Astrocyte (in vitro differentiated cells and primary cell): ENCODE data around the gene PAX8. TPM values are rescaled to one million over a fixed set of nuclear protein-coding genes. Genes with fewer than 3 reads are reported as not detected.

ENCODE experiments used
- DNase-seq: peaks from one replicate; pipeline ENCODE4 v3.0.0-alpha.2; 2010; ENCODE audit warnings: low read depth
- FAIRE-seq: peaks from 2 replicates; lab custom pipeline; 2011; peaks lifted over from hg19 to GRCh38; lab: Jason Lieb, UNC
- H2AFZ ChIP-seq: 2 replicates; pipeline ENCODE4 v1.6.0; 2012; ENCODE audit warnings: low read depth, low read length, inconsistent platforms
- H3K27ac ChIP-seq: 2 replicates; pipeline ENCODE4 v1.5.1; 2011; ENCODE audit warnings: low read depth, low read length, inconsistent platforms
- H3K27me3 ChIP-seq: 2 replicates; pipeline ENCODE4 v1.6.0; 2011; ENCODE audit warnings: low read length, inconsistent platforms; ENCODE audit not compliant: insufficient read depth
- H3K36me3 ChIP-seq: 2 replicates; pipeline ENCODE4 v1.5.1; 2011; ENCODE audit warnings: low read length, inconsistent platforms; ENCODE audit not compliant: insufficient read depth
- H3K4me1 ChIP-seq: 2 replicates; pipeline ENCODE4 v1.5.1; 2011; ENCODE audit warnings: low read length, inconsistent platforms; ENCODE audit not compliant: insufficient read depth
- H3K4me2 ChIP-seq: 2 replicates; pipeline ENCODE4 v1.6.0; 2012; ENCODE audit warnings: low read length, inconsistent platforms
- H3K4me3 ChIP-seq: 2 replicates; pipeline ENCODE4 v1.5.1; 2011; ENCODE audit warnings: low read depth, mild to moderate bottlenecking, low read length, inconsistent platforms; ENCODE audit not compliant: insufficient read depth
- H3K79me2 ChIP-seq: 2 replicates; pipeline ENCODE4 v1.6.0; 2012; ENCODE audit warnings: mild to moderate bottlenecking, low read length, inconsistent platforms; ENCODE audit not compliant: insufficient read depth
- H3K9ac ChIP-seq: 2 replicates; pipeline ENCODE4 v1.6.0; 2012; ENCODE audit warnings: mild to moderate bottlenecking, low read length, inconsistent platforms
- H3K9me3 ChIP-seq: 2 replicates; pipeline ENCODE4 v1.5.1; 2012; ENCODE audit warnings: low read depth, mild to moderate bottlenecking, low read length, inconsistent platforms; ENCODE audit not compliant: insufficient read depth
- H4K20me1 ChIP-seq: 2 replicates; pipeline ENCODE4 v1.6.0; 2012; ENCODE audit warnings: low read length, inconsistent platforms; ENCODE audit not compliant: insufficient read depth
- H3K27ac Mint-ChIP-seq: one replicate; pipeline ENCODE4 v1.8.0; 2021; ENCODE audit warnings: mild to moderate bottlenecking, mixed read lengths; ENCODE audit not compliant: unreplicated experiment
- H3K27me3 Mint-ChIP-seq: one replicate; pipeline ENCODE4 v1.8.0; 2021; ENCODE audit warnings: low read depth, mixed read lengths; ENCODE audit not compliant: unreplicated experiment
- H3K36me3 Mint-ChIP-seq: one replicate; pipeline ENCODE4 v1.8.0; 2021; ENCODE audit warnings: low read depth, mixed read lengths; ENCODE audit not compliant: unreplicated experiment
- H3K4me1 Mint-ChIP-seq: one replicate; pipeline ENCODE4 v1.8.0; 2021; ENCODE audit warnings: low read depth, mixed read lengths; ENCODE audit not compliant: unreplicated experiment
- H3K4me3 Mint-ChIP-seq: one replicate; pipeline ENCODE4 v1.8.0; 2021; ENCODE audit warnings: mild to moderate bottlenecking, moderate library complexity, mixed read lengths; ENCODE audit not compliant: unreplicated experiment
- H3K9me3 Mint-ChIP-seq: one replicate; pipeline ENCODE4 v1.8.0; 2021; ENCODE audit warnings: mild to moderate bottlenecking, mixed read lengths; ENCODE audit not compliant: unreplicated experiment
- EZH2 ChIP-seq: IDR thresholded peaks from 2 replicates; pipeline ENCODE4 v1.6.1; 2012; ENCODE audit warnings: mild to moderate bottlenecking, low read length, inconsistent platforms; ENCODE audit not compliant: insufficient read depth
- total RNA-seq: library from RNA; stranded (reverse); gene quantifications from 2 replicates; pipeline ENCODE4 v1.2.1, GENCODE V29; 2021
- TF ChIP-seq, protein P1 (sequence below): IDR thresholded peaks from 2 replicates; pipeline ENCODE4 v1.5.1; 2011; ENCODE audit warnings: low read depth, mild to moderate bottlenecking, inconsistent platforms, low read length, moderate library complexity; ENCODE audit not compliant: insufficient read depth

Gene PAX8
- total RNA-seq, 1 donor from 2014 or later = 0.48 TPM

DNA sequence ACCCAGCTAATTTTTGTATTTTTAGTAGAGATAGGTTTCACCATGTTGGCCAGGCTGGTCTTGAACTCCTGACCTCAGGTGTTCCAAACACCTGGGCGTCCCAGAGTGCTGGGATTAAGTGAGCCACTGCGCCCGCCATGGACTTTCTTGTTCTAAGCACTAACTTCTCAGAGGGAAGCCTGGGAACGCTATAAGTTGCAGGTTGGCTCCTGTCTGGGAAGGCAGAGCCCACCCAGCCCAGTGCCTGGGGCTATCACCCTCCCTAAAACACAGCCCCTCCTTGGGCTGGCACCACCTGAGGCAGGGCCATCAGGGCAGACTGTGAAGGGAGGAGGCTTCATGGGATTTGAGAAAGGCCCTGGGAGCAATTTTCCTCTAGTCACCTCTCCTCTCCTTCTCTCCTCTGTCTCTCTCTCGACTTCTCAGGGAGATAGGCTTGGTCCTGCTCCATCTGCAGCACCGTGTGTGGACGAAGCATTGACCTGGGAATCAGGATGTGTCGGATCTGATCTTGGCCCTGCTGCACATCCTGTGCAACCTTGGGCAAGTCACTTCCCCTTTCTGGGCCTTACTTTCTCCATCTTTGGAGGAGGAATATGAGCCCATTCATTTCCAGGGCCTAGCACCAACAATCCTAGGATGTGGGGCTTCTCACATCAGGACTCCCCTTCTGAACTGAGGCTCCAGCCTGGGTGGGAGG lies 94.0 kb downstream of the PAX8 start:
- Mint-ChIP-seq H3K4me1 (peaks cover 7% of the 10 kb centered on the region), H3K36me3 (no peaks in the 10 kb centered on the region), H3K27ac (no peak overlapping the region), H3K27me3 (peaks cover 27% of the 10 kb centered on the region), H3K4me3 (no peak overlapping the region), H3K9me3 (no peaks in the 10 kb centered on the region)
- Histone ChIP-seq H3K27ac (no peak overlapping the region), H3K79me2 (no peaks in the 10 kb centered on the region), H3K9me3 (no peaks in the 10 kb centered on the region), H4K20me1 (no peaks in the 10 kb centered on the region), H3K27me3 (no peaks in the 10 kb centered on the region), H3K9ac (no peak overlapping the region), H3K4me3 (no peak overlapping the region), H3K4me1 (no peaks in the 10 kb centered on the region), H2AFZ (no peak overlapping the region), H3K4me2 (no peak overlapping the region), H3K36me3 (no peaks in the 10 kb centered on the region)
- no peak for TF ChIP-seq EZH2
- TF ChIP-seq, protein P1, sequence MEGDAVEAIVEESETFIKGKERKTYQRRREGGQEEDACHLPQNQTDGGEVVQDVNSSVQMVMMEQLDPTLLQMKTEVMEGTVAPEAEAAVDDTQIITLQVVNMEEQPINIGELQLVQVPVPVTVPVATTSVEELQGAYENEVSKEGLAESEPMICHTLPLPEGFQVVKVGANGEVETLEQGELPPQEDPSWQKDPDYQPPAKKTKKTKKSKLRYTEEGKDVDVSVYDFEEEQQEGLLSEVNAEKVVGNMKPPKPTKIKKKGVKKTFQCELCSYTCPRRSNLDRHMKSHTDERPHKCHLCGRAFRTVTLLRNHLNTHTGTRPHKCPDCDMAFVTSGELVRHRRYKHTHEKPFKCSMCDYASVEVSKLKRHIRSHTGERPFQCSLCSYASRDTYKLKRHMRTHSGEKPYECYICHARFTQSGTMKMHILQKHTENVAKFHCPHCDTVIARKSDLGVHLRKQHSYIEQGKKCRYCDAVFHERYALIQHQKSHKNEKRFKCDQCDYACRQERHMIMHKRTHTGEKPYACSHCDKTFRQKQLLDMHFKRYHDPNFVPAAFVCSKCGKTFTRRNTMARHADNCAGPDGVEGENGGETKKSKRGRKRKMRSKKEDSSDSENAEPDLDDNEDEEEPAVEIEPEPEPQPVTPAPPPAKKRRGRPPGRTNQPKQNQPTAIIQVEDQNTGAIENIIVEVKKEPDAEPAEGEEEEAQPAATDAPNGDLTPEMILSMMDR = no peak
- DNase-seq (no peak), FAIRE-seq (no peak)

DNA sequence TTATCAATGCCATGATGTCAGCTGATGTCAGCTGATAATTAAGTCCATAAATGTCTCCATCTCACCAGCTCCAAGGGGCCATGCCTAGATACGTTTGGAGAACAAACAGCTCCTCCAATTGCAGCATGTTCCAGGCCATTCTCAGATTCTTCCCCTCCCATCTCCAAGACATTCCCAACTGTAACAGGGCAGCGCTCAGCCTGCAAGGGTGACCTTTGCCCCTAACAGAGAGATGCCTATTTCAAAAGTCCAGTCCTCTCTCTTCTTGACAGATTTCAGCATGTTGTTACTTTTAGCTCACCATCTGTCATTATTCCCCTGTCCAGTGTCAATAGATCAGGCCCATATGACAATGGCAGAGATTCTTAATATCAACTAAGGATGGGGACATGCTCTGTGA lies 95.0 kb downstream of the PAX8 start:
- no peak overlapping the region for H3K9ac ChIP-seq
- Mint-ChIP-seq H3K4me3 (no peak overlapping the region), H3K4me1 (peaks cover 7% of the 10 kb centered on the region), H3K36me3 (no peaks in the 10 kb centered on the region), H3K27me3 (peaks cover 30% of the 10 kb centered on the region), H3K9me3 (no peaks in the 10 kb centered on the region), H3K27ac (no peak overlapping the region)
- no peaks in the 10 kb centered on the region for H3K36me3 ChIP-seq
- H2AFZ ChIP-seq = no peak overlapping the region
- H3K4me1 ChIP-seq = no peaks in the 10 kb centered on the region
- H3K27me3 ChIP-seq = no peaks in the 10 kb centered on the region
- H3K9me3 ChIP-seq = no peaks in the 10 kb centered on the region
- H3K79me2 ChIP-seq = no peaks in the 10 kb centered on the region
- H4K20me1 ChIP-seq = no peaks in the 10 kb centered on the region
- H3K4me2 ChIP-seq = no peak overlapping the region
- no peak for DNase-seq
- H3K27ac ChIP-seq = no peak overlapping the region
- TF ChIP-seq, protein P1 = no peak
- no peak for TF ChIP-seq EZH2
- H3K4me3 ChIP-seq = no peak overlapping the region
- no peak for FAIRE-seq

DNA sequence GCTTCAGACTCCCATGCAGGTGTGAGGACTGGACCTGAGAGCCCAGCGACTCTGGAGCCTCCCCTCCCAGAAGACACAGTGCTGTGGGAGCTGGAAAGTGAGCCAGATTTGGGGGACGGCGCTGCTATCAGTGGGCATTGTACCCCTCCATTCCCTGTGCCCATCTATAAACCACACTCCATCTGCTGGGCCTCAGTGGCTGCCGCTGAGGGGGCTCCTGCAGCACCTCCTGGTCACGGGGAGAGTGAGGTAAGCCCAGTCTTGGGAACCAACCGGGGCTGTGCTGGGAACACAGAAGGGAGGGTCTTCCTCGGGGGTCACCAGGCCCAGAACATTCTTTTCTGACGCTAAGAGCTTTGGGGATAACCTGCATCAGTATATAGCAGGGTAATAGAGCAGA lies 95.5 kb downstream of the PAX8 start:
- Histone ChIP-seq H3K9ac (no peak overlapping the region), H3K27ac (no peak overlapping the region)
- peaks cover 7% of the 10 kb centered on the region for H3K4me1 Mint-ChIP-seq

More for the DNA sequence above, 95.5 kb downstream of the PAX8 start:
- no peaks in the 10 kb centered on the region for H3K36me3 Mint-ChIP-seq
- no peak overlapping the region for H3K4me3 Mint-ChIP-seq
- H3K36me3 ChIP-seq = no peaks in the 10 kb centered on the region
- TF ChIP-seq EZH2 = no peak
- TF ChIP-seq, protein P1 = no peak
- H3K4me3 ChIP-seq = no peak overlapping the region
- FAIRE-seq (no peak), DNase-seq (no peak)
- no peak overlapping the region for H2AFZ ChIP-seq
- H3K4me2 ChIP-seq = no peak overlapping the region
- H3K79me2 ChIP-seq = no peaks in the 10 kb centered on the region
- H3K9me3 ChIP-seq = no peaks in the 10 kb centered on the region
- H3K27ac Mint-ChIP-seq = no peak overlapping the region
- peaks cover 30% of the 10 kb centered on the region for H3K27me3 Mint-ChIP-seq
- no peaks in the 10 kb centered on the region for H3K4me1 ChIP-seq
- H4K20me1 ChIP-seq = no peaks in the 10 kb centered on the region
- H3K9me3 Mint-ChIP-seq = no peaks in the 10 kb centered on the region
- no peaks in the 10 kb centered on the region for H3K27me3 ChIP-seq
